ENCODE measurements around the gene AKNA. TPM values are rescaled to one million over a fixed set of nuclear protein-coding genes. Genes with fewer than 3 reads are reported as not detected.

Gene AKNA
- total RNA-seq, 1 donor from 2014 or later: 11.4 TPM

- no peak for DNase-seq (ENCODE audit: low spot score)
- Mint-ChIP-seq H3K4me1 (peaks cover 23% of the 10 kb centered on the region), H3K27me3 (ENCODE audit: insufficient read depth, low read depth) (peaks cover 2% of the 10 kb centered on the region), H3K9me3 (no peaks in the 10 kb centered on the region), H3K27ac (peak overlapping the region; percentile 27), H3K4me3 (no peak overlapping the region), H3K36me3 (peaks cover 2% of the 10 kb centered on the region)
- H3K27me3 ChIP-seq: no peaks in the 10 kb centered on the region
- no peak overlapping the region for H2AFZ ChIP-seq (replicated peaks)
- no peak overlapping the region for H3K27ac ChIP-seq
- H3K4me3 ChIP-seq: no peak overlapping the region
- H3K36me3 ChIP-seq: no peaks in the 10 kb centered on the region
- H4K20me1 ChIP-seq (ENCODE audit: low read depth): no peaks in the 10 kb centered on the region
- H3K79me2 ChIP-seq (ENCODE audit: low read depth): no peaks in the 10 kb centered on the region
- no peak overlapping the region for H3K9ac ChIP-seq
- peak overlapping the region; percentile 64 for H3K4me2 ChIP-seq
- H3F3A ChIP-seq (ENCODE audit: low read depth): no peaks in the 10 kb centered on the region
- no peaks in the 10 kb centered on the region for H3K9me3 ChIP-seq (ENCODE audit: low read depth)
- peaks cover 15% of the 10 kb centered on the region for H3K4me1 ChIP-seq
- TF ChIP-seq EZH2 (IDR thresholded peaks at IDR 0.05): no peak
- no peak for TF ChIP-seq EZH2phosphoT487 (IDR thresholded peaks at IDR 0.05)
- TF ChIP-seq, protein P1, sequence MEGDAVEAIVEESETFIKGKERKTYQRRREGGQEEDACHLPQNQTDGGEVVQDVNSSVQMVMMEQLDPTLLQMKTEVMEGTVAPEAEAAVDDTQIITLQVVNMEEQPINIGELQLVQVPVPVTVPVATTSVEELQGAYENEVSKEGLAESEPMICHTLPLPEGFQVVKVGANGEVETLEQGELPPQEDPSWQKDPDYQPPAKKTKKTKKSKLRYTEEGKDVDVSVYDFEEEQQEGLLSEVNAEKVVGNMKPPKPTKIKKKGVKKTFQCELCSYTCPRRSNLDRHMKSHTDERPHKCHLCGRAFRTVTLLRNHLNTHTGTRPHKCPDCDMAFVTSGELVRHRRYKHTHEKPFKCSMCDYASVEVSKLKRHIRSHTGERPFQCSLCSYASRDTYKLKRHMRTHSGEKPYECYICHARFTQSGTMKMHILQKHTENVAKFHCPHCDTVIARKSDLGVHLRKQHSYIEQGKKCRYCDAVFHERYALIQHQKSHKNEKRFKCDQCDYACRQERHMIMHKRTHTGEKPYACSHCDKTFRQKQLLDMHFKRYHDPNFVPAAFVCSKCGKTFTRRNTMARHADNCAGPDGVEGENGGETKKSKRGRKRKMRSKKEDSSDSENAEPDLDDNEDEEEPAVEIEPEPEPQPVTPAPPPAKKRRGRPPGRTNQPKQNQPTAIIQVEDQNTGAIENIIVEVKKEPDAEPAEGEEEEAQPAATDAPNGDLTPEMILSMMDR (IDR thresholded peaks at IDR 0.05): no peak
These were observed 18.3 kb downstream of the AKNA start for GRCh38 chr9:114369216-114370130.

DNA sequence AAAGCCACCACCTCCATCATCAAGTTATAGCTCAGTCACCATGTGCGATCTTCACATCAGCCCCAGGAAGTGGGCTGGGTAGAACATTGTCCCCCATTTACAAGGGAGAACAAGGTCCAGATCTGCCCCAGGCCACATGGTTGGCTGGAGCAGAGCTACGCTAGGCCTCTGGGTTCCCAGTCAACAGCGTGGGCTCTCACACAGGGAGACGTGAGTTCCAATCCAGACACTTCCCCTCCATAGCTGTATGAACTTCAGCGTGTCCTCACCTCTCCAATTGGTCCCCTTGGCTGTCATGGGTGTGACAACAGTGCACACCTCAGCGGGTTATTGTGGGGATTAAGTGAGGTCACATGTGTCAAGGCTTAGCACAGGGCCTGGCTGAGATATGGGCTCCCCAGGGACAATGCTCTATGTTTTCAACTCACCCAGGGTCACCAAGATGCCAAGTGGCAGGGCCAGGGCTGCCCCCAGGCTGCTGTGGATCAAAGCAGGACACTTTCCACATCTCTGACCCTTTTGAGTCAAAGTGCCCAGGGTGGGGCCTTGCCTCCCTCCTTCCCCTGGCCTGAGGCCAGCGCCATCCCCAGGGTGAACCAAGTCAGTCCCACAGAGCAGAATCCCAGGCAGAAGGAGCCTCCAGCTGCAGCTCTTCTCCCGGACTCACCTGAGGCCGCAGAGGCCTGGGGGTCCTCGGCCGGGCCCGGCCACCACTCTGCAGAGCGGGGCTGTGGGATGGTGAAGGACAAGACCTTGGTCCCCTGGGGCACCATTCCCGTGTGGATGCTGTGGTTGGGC lies 19.8 kb downstream of the AKNA start:
- H3K4me1 Mint-ChIP-seq: peaks cover 23% of the 10 kb centered on the region
- Histone ChIP-seq H3K4me1 (peaks cover 15% of the 10 kb centered on the region), H3F3A (ENCODE audit: low read depth) (no peaks in the 10 kb centered on the region), H3K27me3 (no peaks in the 10 kb centered on the region), H3K9ac (no peak overlapping the region), H3K27ac (no peak overlapping the region), H3K9me3 (ENCODE audit: low read depth) (no peaks in the 10 kb centered on the region), H3K4me2 (no peak overlapping the region), H3K36me3 (no peaks in the 10 kb centered on the region), H3K79me2 (ENCODE audit: low read depth) (no peaks in the 10 kb centered on the region), H2AFZ (replicated peaks) (no peak overlapping the region), H4K20me1 (ENCODE audit: low read depth) (no peaks in the 10 kb centered on the region), H3K4me3 (no peak overlapping the region)
- peaks cover 5% of the 10 kb centered on the region for H3K27me3 Mint-ChIP-seq (ENCODE audit: insufficient read depth, low read depth)
- H3K9me3 Mint-ChIP-seq: no peaks in the 10 kb centered on the region
- TF ChIP-seq EZH2phosphoT487 (IDR thresholded peaks at IDR 0.05) (no peak), EZH2 (IDR thresholded peaks at IDR 0.05) (no peak)
- TF ChIP-seq, protein P1 (IDR thresholded peaks at IDR 0.05): no peak
- no peak overlapping the region for H3K4me3 Mint-ChIP-seq
- peaks cover 7% of the 10 kb centered on the region for H3K36me3 Mint-ChIP-seq
- no peak for DNase-seq (ENCODE audit: low spot score)
- H3K27ac Mint-ChIP-seq: no peak overlapping the region

- Histone ChIP-seq H3K27ac (no peak overlapping the region), H3K79me2 (ENCODE audit: low read depth) (no peaks in the 10 kb centered on the region), H3F3A (ENCODE audit: low read depth) (no peaks in the 10 kb centered on the region), H4K20me1 (ENCODE audit: low read depth) (no peaks in the 10 kb centered on the region), H3K9ac (no peak overlapping the region), H3K36me3 (no peaks in the 10 kb centered on the region), H3K27me3 (no peaks in the 10 kb centered on the region), H3K9me3 (ENCODE audit: low read depth) (no peaks in the 10 kb centered on the region), H2AFZ (replicated peaks) (no peak overlapping the region), H3K4me3 (no peak overlapping the region), H3K4me2 (no peak overlapping the region), H3K4me1 (peaks cover 15% of the 10 kb centered on the region)
- Mint-ChIP-seq H3K4me1 (peaks cover 23% of the 10 kb centered on the region), H3K27ac (no peak overlapping the region), H3K9me3 (no peaks in the 10 kb centered on the region), H3K4me3 (peak overlapping the region; percentile 27), H3K27me3 (ENCODE audit: insufficient read depth, low read depth) (peaks cover 5% of the 10 kb centered on the region), H3K36me3 (peaks cover 7% of the 10 kb centered on the region)
- TF ChIP-seq, protein P1 (IDR thresholded peaks at IDR 0.05): no peak
- TF ChIP-seq EZH2phosphoT487 (IDR thresholded peaks at IDR 0.05) (no peak), EZH2 (IDR thresholded peaks at IDR 0.05) (no peak)
- DNase-seq (ENCODE audit: low spot score): no peak
These were observed 20.4 kb downstream of the AKNA start for GRCh38 chr9:114367366-114367765.
